Measurements from ENCODE around the gene HPS1.

HPS1 gene

GRCh38 chr10:98463976-98464754 is 17.4 kb upstream of the HPS1 start:
- no peak for DNase-seq

GRCh38 chr10:98463016-98463415 is 16.3 kb upstream of the HPS1 start:
- DNase-seq: no peak

- DNase-seq: no peak
Measured at GRCh38 chr10:98461500-98461842, 14.7 kb upstream of the HPS1 start.

GRCh38 chr10:98460837-98461499 is 14.2 kb upstream of the HPS1 start:
- DNase-seq: no peak

GRCh38 chr10:98458809-98459784 is 12.4 kb upstream of the HPS1 start:
- DNase-seq: no peak

- no peak for DNase-seq
Measured at GRCh38 chr10:98457721-98458120, 11.0 kb upstream of the HPS1 start.

- DNase-seq: no peak
Measured at GRCh38 chr10:98456686-98457482, 10.1 kb upstream of the HPS1 start.

- DNase-seq: no peak
Measured at GRCh38 chr10:98456043-98456570, 9.4 kb upstream of the HPS1 start.

GRCh38 chr10:98453729-98454128 is 7.0 kb upstream of the HPS1 start:
- no peak for DNase-seq

- DNase-seq: no peak
Measured at GRCh38 chr10:98450618-98451017, 3.9 kb upstream of the HPS1 start.

- no peak for DNase-seq
Measured at GRCh38 chr10:98449287-98449686, 2.6 kb upstream of the HPS1 start.

- DNase-seq: no peak
Measured at GRCh38 chr10:98446151-98446660, 529 bp downstream of the HPS1 start.

- DNase-seq: no peak
Measured at GRCh38 chr10:98445200-98445812, 1.4 kb downstream of the HPS1 start.

- no peak for DNase-seq
Measured at GRCh38 chr10:98444314-98445006, 2.3 kb downstream of the HPS1 start.

GRCh38 chr10:98438715-98439114 is 8.0 kb downstream of the HPS1 start:
- no peak for DNase-seq

GRCh38 chr10:98436704-98437103 is 10.0 kb downstream of the HPS1 start:
- no peak for DNase-seq

GRCh38 chr10:98435178-98435577 is 11.6 kb downstream of the HPS1 start:
- DNase-seq: no peak

GRCh38 chr10:98433881-98434732 is 12.6 kb downstream of the HPS1 start:
- no peak for DNase-seq

- DNase-seq: no peak
Measured at GRCh38 chr10:98433371-98433770, 13.4 kb downstream of the HPS1 start.

GRCh38 chr10:98432330-98432729 is 14.4 kb downstream of the HPS1 start:
- DNase-seq: no peak
